Cardiac fibroblast (primary cell): Measurements from ENCODE around the gene CCDC182.

ENCODE experiments used
- DNase-seq, 2 donors: peaks; one replicate each; pipeline versions ENCODE4 v3.0.0 to v3.0.0-alpha.2; 2010; ENCODE audit warnings: low read depth in 2 of 2
- H3K4me3 ChIP-seq, 2 donors: replicated peaks in 1 of 2; 1 replicate in 1 of 2; 2 replicates in 1 of 2; pipeline ENCODE4 v1.5.1; 2011; ENCODE audit warnings: low read depth in 2 of 2, low read length in 2 of 2, mild to moderate bottlenecking in 2 of 2, moderate library complexity in 1 of 2
- TF ChIP-seq, protein P1 (sequence below): IDR thresholded peaks from one replicate; pipeline ENCODE4 v1.5.1; 2011; ENCODE audit warnings: low read depth, mild to moderate bottlenecking, low read length, inconsistent platforms

The CCDC182 gene

DNA sequence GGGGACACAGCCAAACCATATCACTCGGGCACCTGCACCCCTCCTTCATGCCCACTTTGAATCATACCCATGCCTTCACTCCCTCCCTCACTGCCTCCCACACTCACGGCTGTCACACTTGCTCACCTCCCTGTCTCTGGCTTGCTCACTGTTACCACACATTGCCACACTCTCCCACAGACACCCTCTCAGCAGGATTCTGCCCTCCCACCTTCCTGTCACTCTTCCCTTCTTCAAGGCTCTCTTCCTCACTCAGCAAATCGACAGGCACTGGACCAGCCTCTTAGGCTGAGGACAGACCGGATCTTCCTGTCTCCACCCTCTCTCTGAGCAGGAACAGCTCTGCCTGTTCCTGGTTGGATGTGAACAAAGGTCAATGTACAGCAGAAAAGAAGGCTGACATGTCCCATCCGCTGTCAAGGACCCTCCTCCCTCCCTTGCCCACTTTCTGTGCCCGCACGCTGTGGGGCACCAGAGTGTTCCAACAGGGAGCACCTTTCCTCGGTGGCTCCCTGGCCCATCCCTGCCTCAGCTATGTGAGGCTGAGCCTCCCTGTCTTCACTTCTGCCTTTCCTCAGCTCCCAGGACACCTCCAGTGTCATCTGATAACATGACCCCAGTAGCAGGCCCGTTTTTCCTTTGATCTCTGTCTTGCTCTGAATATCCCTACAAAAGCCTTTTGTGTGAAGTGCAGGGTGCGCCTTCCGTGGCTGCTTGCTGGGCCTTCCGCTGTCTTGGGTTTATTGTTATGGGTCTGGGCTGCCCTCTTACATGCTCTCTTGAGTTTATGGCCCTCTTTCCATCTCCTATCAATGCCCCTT, 47.0 kb downstream of the CCDC182 start:
- no peak for DNase-seq
- TF ChIP-seq, protein P1, sequence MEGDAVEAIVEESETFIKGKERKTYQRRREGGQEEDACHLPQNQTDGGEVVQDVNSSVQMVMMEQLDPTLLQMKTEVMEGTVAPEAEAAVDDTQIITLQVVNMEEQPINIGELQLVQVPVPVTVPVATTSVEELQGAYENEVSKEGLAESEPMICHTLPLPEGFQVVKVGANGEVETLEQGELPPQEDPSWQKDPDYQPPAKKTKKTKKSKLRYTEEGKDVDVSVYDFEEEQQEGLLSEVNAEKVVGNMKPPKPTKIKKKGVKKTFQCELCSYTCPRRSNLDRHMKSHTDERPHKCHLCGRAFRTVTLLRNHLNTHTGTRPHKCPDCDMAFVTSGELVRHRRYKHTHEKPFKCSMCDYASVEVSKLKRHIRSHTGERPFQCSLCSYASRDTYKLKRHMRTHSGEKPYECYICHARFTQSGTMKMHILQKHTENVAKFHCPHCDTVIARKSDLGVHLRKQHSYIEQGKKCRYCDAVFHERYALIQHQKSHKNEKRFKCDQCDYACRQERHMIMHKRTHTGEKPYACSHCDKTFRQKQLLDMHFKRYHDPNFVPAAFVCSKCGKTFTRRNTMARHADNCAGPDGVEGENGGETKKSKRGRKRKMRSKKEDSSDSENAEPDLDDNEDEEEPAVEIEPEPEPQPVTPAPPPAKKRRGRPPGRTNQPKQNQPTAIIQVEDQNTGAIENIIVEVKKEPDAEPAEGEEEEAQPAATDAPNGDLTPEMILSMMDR: no peak
- H3K4me3 ChIP-seq: no peak overlapping the region

DNA sequence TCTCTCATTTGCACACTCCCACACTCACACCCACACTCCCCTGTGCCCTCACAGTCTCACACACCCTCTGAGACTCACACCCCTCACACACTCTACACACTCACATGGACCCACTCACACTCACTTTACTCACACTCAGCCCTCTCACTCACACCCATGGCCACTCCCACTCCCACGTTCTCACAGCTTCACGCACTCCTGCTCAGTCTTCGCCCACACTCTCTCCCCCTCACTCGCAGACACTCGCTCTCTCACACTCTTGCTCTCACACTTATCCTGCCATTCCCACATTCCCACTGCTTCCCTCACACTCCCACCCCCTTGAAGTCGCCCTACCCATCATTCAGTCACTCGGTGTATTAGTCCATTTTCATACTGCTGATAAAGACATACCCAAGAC, 47.9 kb downstream of the CCDC182 start:
- TF ChIP-seq, protein P1: no peak
- H3K4me3 ChIP-seq: no peak overlapping the region
- DNase-seq: no peak

DNA sequence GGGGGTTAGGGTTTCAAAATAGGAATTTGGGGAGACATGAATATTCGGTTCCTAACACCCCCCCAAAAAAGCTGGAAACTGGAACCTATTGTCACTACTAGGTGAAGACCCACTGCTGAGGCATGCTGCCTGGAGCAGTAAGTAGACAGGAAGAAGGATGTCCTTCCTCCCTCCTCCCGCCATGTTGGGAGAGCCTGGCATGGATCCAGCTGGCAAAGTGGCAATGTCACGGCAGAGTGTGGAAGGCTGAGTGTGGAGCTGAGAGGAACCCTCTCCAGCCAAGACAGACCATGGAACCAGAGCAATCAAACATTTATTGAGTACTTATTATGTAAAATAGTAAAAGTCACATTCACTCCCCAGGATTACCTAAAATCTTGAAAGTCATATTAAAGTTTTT, 49.0 kb downstream of the CCDC182 start:
- H3K4me3 ChIP-seq: no peak overlapping the region
- TF ChIP-seq, protein P1: no peak
- DNase-seq: no peak
